SIG-M5 treated with dmso at 0.1 percent for 504 hours (cell line): Measurements from ENCODE around the gene CDC42EP2.
"Not testable (repeated sequence)": the region's sequence is repeated elsewhere in the genome, so short reads cannot be mapped to it uniquely, and the experiment has no call there.

Experiments used
- DNase-seq: peaks from one replicate; lab custom pipeline; 2025; ENCODE audit not compliant: unreplicated experiment; lab: John Stamatoyannopoulos, UW

CDC42EP2 gene

GRCh38 chr11:65317025-65317786 lies 2.5 kb downstream of the CDC42EP2 start:
- DNase-seq: no peak

- no peak for DNase-seq
Measured at GRCh38 chr11:65320386-65321075, 5.9 kb downstream of the CDC42EP2 start.

- DNase-seq: no peak
Measured at GRCh38 chr11:65321076-65321475, 6.4 kb downstream of the CDC42EP2 start.

DNA sequence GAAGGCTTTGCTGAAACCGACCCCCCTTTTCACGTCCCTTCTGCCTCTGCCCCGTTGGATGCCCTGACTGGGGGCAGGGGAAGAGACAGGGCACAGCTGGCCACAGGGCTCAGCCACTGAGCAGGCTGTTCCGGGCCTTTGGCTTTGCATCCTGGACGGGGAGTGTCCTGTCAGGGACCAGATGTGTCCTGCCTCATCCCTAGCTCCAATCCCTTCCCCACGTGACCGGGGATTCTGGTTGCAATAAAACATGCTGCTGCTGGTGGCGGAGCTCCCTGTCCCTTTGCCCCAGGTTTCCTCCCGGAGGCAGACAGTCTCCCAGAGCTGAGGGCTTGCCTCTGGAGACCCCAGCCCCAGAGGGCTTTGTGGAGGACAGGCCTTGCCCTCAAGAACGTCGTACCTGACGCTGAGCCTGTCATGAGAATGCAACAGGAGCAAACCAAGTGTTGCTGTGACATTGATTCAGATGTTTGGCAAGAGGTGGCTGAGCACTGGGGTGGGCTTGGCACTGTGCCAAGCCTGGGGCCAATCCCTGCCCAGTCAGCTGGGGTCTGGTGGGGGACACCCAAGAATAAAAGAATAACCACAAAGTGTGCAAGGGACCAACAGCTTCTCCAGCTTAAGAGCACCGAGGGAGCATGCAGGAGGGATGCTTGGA lies 7.3 kb downstream of the CDC42EP2 start:
- DNase-seq: no peak

DNA sequence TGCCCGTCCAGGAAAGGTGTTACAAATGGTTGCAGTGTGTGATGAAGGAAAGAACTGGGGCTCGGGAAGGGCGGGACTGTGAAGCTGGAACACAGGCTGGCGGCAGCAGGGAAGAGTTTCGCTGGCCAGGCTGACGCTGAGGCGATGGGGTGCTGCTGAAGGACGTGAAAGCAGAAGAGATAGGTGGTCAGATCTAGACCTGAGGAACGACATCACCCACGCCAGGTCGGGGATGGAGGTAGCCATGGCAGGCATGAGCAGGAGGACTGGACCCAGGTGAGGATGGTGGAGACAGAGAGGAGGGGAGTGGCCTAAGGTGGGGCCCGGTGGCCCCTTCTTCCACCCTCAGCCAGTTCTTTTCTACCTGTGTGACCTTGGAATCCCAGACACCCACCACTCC lies 9.1 kb downstream of the CDC42EP2 start:
- no peak for DNase-seq

- DNase-seq: no peak
Measured at GRCh38 chr11:65325435-65325834, 10.8 kb downstream of the CDC42EP2 start.

GRCh38 chr11:65327021-65327420 lies 12.4 kb downstream of the CDC42EP2 start:
- DNase-seq: no peak

- no peak for DNase-seq
Measured at GRCh38 chr11:65329478-65329877, 14.8 kb downstream of the CDC42EP2 start.

DNA sequence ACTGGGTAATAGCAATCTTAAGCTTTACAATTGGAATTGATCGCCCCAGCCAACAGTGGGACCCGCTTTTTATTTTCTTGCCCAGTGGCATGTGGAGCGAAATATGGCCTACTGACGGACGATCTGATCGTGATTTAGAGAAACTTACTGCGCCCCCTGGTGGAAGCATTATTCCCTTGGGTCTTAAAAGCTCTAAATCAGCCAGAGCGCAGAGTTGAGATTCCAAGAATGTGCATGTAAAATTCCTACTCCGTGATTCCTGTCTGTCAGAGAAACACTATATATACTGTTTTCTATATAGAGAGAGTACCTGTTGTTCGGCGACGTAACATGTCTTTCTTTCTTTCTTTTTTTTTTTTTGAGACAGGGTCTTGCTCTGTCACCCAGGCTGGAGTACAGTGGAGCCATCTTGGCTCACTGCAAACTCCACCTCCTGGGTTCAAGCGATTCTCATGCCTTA lies 15.3 kb downstream of the CDC42EP2 start:
- DNase-seq: peak; percentile 75

DNA sequence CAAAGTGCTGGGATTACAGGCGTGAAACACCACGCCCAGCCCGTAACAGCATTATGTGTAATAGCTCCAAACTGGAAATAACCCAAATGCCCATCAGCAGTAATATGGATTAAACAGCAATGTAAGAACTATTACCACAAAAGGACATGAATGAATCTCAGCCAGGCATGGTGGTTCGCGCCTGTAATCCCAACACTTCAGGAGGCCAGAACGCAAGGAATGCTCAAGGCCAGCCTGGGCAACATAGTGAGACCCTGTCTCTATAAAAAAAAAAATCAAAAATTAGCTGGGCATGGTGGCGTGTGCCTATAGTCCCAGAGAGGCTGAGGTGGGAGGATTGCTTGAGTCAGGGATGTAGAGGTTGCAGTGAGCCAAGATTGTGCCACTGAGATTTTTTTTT lies 15.9 kb downstream of the CDC42EP2 start:
- no peak for DNase-seq

- DNase-seq: not testable (repeated sequence)
Measured at GRCh38 chr11:65332591-65332990, 17.9 kb downstream of the CDC42EP2 start.

- no peak for DNase-seq
Measured at GRCh38 chr11:65334696-65335295, 20.1 kb downstream of the CDC42EP2 start.

DNA sequence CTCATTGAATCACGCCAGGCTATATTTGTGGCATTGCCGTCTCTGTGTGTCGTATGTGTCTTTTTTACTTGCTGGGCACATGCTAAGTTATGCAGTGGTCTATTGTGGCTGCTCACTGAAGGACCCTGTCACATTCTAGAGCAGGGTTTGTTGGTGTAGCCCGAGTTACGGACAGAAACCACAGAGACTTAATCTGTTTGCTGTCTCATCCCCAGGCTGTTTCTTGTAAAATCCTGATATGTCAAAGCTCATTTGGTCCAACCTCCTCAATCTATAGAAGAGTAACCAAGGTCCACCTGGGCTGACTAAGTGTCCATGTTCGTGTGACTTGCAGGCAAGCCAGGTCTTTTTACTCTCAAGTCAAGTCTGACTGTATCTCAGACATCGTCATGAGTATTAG lies 24.0 kb downstream of the CDC42EP2 start:
- no peak for DNase-seq

GRCh38 chr11:65340226-65340625 lies 25.6 kb downstream of the CDC42EP2 start:
- no peak for DNase-seq

DNA sequence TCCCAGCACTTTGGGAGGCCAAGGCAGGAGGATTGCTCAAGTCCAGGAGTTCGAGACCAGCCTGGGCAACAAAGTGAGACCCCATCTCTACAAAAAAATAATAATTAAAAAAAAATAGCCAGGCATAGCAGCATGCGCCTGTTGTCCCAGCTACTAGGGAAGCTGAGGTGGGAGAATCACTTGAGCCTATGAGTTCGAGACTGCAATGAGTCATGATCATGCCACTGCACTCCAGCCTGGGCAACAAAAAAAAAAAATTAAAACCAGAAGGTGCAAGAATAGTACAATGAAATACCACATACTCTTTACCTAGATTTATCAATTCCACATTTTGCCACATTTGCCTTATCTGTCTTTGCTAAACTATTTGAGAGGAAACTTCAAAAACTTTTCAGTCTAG lies 27.2 kb downstream of the CDC42EP2 start:
- DNase-seq: no peak

GRCh38 chr11:65351511-65351910 lies 36.8 kb downstream of the CDC42EP2 start:
- DNase-seq: no peak

DNA sequence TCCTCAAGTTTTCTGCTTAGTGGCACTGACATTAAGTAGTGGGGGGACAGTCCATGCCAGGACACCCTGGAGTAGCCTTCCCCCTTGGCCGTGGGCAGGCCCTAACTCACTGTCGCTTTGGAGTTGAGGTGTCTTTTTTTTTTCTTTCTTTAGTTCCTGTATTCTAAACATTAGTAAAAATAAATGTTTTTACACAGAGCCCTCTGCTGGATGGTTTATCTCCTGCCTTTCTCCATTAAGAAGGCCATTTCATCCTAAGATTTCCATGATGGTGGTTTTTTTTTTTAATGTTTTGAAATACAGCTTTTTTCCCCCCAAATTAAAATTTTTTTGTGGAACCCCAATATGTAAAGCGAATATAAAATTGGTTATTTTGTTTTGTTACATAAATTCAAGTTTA lies 38.1 kb downstream of the CDC42EP2 start:
- DNase-seq: peak; percentile 39

DNA sequence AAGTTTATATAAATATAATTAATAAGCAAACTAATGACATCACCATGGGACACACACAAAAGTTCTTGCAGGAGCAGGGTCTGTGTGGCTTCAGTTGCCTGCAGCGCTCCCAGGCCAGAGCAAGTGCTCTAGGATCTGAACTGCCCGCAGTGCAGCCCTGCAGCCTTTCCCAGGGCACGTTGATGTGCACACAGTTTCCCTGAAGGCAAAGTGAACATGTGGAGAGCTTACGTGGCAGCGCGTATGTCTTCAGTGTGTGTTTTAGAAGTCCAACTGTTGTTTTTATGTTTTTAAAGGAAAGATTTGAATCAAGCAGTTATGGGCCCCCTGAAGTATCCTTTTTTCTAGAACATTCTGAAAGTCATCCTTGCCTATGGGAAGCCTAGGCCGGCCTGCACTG lies 38.7 kb downstream of the CDC42EP2 start:
- DNase-seq: no peak

DNA sequence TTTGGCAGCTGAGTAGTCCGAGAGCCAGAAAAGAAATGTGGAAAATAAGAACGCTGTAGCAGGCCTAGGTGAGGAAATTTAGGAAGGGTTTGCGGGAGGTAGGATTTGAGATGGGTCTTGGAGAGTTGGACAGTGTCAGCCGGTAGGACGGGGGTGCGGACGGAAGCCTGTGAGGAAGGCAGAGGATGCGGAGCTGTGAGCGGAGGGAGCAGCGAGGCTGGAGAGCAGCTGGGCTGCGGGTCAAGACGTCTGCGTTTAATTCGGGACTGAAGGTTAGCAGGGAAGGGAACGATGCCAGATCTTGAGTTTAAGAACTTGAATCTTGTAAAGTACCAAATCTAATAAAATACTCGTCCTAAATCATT lies 39.2 kb downstream of the CDC42EP2 start:
- no peak for DNase-seq

DNA sequence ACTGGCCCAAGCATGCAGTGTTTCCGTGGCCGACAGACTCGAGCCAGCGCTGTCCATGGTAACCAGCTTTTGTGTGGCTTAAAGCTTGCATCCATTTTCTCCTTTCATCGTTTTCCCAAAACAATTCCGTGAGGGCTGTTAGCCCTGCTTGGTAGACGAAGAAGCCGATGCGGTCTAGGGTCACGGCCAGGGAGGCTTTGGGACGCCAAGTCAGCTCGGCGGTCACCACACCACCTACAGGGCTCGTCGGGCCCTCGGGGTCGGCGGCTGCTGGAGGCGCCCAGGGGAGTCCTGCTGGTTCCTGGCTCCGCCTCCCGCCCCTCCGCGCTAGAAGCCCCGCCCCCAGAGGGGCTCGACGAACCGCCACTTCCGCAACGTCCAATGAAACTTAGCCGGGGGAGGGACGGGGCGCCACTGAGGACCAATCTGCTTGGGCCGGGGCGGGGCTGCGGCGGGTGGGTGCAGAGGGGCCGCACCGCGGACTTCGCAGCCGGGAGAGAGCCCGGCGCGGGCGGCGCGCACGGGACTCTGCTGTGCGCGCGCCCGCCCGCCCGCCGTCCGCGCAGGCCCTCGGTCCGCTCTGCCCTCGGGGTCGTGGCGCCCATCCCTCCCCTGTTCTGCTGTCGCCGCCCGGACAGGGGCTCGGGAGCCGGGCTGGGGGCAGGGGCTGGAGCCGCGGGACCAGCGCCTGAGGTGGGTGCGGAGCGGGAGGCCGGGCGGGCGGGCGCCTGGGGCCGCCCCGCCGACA lies 39.8 kb downstream of the CDC42EP2 start, which contains the start of gene TIGD3:
Gene TIGD3, plus strand, starts transcription at position 487 of the 748 bp plus-strand sequence. CDS start 1,058 bp downstream, outside the sequence.
- DNase-seq: peak; percentile 95
